Esophagus muscularis mucosa (tissue), 3 donors: Measurements from ENCODE around the gene TLCD2.

Source experiments
- CTCF ChIP-seq, 3 experiments: fragments of 200-600 bp in 2 of 3; fragments of 450-650 bp in 1 of 3; sonication (generic) in 2 of 3; IDR thresholded peaks; one replicate each; pipeline ENCODE4 v1.5.1; 2017 to 2019; ENCODE audit warnings: antibody characterized with exemption in 3 of 3, mild to moderate bottlenecking in 2 of 3, moderate library complexity in 1 of 3
- POLR2A ChIP-seq: fragments of 450-650 bp; IDR thresholded peaks from one replicate; pipeline ENCODE4 v1.6.1; 2017; ENCODE audit warnings: antibody characterized with exemption, moderate library complexity, mild to moderate bottlenecking, low read depth

DNA sequence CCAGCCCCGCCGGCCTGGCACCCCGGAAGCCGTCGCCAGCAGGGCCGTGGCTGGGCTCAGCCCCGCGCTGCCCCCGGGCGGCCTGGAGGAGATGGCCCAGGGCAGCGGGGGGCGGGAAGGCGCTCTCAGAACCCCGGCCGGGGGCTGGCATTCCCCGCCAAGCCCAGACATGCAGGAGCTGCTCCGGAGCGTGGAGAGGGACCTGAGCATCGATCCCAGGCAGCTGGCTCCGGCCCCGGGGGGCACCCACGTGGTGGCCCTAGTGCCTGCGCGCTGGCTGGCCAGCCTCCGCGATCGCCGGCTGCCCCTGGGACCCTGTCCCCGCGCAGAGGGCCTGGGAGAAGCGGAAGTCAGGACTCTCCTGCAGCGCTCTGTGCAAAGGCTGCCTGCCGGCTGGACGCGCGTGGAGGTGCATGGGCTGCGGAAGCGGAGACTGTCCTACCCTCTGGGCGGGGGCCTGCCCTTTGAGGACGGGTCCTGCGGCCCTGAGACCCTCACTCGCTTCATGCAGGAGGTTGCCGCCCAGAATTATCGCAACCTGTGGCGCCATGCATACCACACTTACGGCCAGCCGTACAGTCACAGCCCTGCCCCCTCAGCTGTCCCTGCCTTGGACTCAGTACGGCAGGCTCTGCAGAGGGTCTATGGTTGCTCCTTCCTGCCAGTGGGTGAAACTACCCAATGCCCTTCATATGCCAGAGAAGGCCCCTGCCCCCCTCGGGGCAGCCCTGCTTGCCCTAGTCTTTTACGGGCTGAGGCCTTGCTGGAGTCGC, 14.9 kb upstream of the TLCD2 start:
- TF ChIP-seq POLR2A (no peak), CTCF (IDR thresholded peaks at IDR 0.05) (peak in 2 of 3 experiments; percentile 29 to 32)
